Left lung (tissue), 10 donors: ENCODE data around the gene INO80. TPM values are rescaled to one million over a fixed set of nuclear protein-coding genes. Genes with fewer than 3 reads are reported as not detected.
A peak's percentile ranks its signal among the peaks of the same experiment; 100 is the strongest.

ENCODE experiments used
- ATAC-seq: fragments of 200-7000 bp; cut with Tn5 transposase; one replicate; pipeline ENCODE4 v1.9.1; 2020; ENCODE audit warnings: moderate library complexity
- DNase-seq, 4 donors: peaks; one replicate each; pipeline ENCODE4 v3.0.0-alpha.2; 2013 to 2020
- H3K27ac ChIP-seq, 2 donors: fragments of 200-600 bp; sonication (generic) in 1 of 2; one replicate each; pipeline versions ENCODE4 v1.5.0 to v1.8.0; 2020 to 2021
- H3K27me3 ChIP-seq, 2 donors: fragments of 200-600 bp; sonication (generic) in 1 of 2; one replicate each; pipeline versions ENCODE4 v1.5.0 to v1.8.0; 2020 to 2021
- H3K36me3 ChIP-seq, 2 donors: fragments of 200-600 bp; sonication (generic) in 1 of 2; one replicate each; pipeline versions ENCODE4 v1.5.0 to v1.8.0; 2020 to 2021
- H3K4me1 ChIP-seq, 2 donors: fragments of 200-600 bp; one replicate each; pipeline ENCODE4 v1.8.0; 2021
- H3K4me3 ChIP-seq, 2 donors: fragments of 200-600 bp; sonication (generic) in 1 of 2; one replicate each; pipeline versions ENCODE4 v1.5.0 to v1.8.0; 2020 to 2021; ENCODE audit warnings: mild to moderate bottlenecking in 1 of 2
- H3K9me3 ChIP-seq, 2 donors: fragments of 200-600 bp; sonication (generic) in 1 of 2; one replicate each; pipeline versions ENCODE4 v1.5.0 to v1.8.0; 2020 to 2021
- intact Hi-C, 2 donors: fragments of 100-400 bp; cut with DNase I; formaldehyde crosslinking; loops; one replicate each; pipeline versions ENCODE4 v1.11.2 to v1.14.2; 2022
- polyA plus RNA-seq, 6 donors: library from polyadenylated mRNA; unstranded; fragments of 120-200 nt; gene quantifications; one replicate each; pipeline ENCODE4 v1.2.1, GENCODE V29; 2013; ENCODE audit not compliant: insufficient read length in 6 of 6
- total RNA-seq, 2 donors: library from RNA; stranded (reverse); fragmentation: NEBNext Ultra II Directional; extraction: Animal tissue kit (Norgen Biotek cat#: 25700); gene quantifications; one replicate each; pipeline ENCODE4 v1.2.1, GENCODE V29; 2021
- TF ChIP-seq, protein P1 (sequence below), 2 donors: fragments of 200-600 bp; sonication (generic) in 1 of 2; IDR thresholded peaks; one replicate each; pipeline versions ENCODE4 v1.5.0 to v1.8.0; 2021; ENCODE audit warnings: antibody characterized with exemption in 2 of 2
- donor health status: DM: no; HTN: yes; CAD: no.
- donor health status: DM: no; HTN: no; CAD: no.

The INO80 gene
- total and polyA plus RNA-seq, 8 donors: 20.1 to 31.0 (median 26.0) TPM

DNA sequence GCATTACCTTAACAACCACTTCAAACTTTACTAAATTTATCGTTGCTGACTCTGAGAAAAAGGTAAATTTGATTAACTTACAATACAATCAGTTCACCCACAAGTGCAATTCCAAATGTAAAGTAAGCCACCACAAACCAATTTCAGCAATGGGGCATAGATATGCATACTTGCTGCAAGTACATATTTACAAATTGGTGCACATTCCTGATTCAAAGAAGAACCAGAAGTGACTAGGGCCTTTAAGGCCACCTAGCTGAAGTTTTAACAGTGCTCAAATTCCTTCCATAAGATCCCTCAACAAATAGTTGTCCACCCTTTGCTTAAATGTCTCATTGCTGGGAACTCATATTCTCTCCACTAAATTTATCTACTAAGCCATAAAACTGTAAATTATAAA lies 67.2 kb downstream of the INO80 start:
- TF ChIP-seq, protein P1, sequence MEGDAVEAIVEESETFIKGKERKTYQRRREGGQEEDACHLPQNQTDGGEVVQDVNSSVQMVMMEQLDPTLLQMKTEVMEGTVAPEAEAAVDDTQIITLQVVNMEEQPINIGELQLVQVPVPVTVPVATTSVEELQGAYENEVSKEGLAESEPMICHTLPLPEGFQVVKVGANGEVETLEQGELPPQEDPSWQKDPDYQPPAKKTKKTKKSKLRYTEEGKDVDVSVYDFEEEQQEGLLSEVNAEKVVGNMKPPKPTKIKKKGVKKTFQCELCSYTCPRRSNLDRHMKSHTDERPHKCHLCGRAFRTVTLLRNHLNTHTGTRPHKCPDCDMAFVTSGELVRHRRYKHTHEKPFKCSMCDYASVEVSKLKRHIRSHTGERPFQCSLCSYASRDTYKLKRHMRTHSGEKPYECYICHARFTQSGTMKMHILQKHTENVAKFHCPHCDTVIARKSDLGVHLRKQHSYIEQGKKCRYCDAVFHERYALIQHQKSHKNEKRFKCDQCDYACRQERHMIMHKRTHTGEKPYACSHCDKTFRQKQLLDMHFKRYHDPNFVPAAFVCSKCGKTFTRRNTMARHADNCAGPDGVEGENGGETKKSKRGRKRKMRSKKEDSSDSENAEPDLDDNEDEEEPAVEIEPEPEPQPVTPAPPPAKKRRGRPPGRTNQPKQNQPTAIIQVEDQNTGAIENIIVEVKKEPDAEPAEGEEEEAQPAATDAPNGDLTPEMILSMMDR (IDR thresholded peaks at IDR 0.05): no peak
- ATAC-seq (no peak), DNase-seq (no peak)
- intact Hi-C loops: no loop called here
- Histone ChIP-seq H3K36me3 (peaks cover 4 to 98% of the 10 kb centered on the region in 2 donors), H3K27me3 (no peaks in the 10 kb centered on the region), H3K4me3 (no peak overlapping the region), H3K9me3 (no peaks in the 10 kb centered on the region), H3K4me1 (no peaks in the 10 kb centered on the region), H3K27ac (no peak overlapping the region)

DNA sequence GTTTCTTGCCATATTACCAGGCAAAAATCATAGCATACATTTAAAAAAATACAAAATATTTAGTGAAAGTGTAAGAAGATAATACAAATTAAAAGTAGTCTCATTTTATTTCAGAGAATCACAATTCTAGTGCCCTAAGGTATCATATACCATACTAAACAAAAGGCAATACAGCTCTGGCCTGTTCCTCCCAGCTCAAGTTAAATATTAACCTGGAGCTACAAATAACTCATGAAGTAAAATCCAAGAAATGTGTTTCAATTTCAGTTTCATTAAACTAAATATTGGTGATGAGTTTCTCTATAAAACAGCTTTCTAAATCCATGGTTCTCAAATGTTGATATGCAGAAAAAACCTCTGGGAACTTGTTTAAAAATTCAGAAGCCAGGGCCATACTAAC lies 67.7 kb downstream of the INO80 start:
- H3K4me3 ChIP-seq: no peak overlapping the region
- intact Hi-C loops: no loop called here
- H3K27ac ChIP-seq: no peak overlapping the region
- ATAC-seq (peak; percentile 33), DNase-seq (no peak)
- no peaks in the 10 kb centered on the region for H3K27me3 ChIP-seq
- H3K36me3 ChIP-seq: peaks cover 4 to 97% of the 10 kb centered on the region in 2 donors
- TF ChIP-seq, protein P1 (IDR thresholded peaks at IDR 0.05): no peak
- no peaks in the 10 kb centered on the region for H3K4me1 ChIP-seq
- no peaks in the 10 kb centered on the region for H3K9me3 ChIP-seq

- peaks cover 4 to 97% of the 10 kb centered on the region in 2 donors for H3K36me3 ChIP-seq
- no peak for ATAC-seq
Measured at GRCh38 chr15:41047474-41047873, 68.6 kb downstream of the INO80 start.

DNA sequence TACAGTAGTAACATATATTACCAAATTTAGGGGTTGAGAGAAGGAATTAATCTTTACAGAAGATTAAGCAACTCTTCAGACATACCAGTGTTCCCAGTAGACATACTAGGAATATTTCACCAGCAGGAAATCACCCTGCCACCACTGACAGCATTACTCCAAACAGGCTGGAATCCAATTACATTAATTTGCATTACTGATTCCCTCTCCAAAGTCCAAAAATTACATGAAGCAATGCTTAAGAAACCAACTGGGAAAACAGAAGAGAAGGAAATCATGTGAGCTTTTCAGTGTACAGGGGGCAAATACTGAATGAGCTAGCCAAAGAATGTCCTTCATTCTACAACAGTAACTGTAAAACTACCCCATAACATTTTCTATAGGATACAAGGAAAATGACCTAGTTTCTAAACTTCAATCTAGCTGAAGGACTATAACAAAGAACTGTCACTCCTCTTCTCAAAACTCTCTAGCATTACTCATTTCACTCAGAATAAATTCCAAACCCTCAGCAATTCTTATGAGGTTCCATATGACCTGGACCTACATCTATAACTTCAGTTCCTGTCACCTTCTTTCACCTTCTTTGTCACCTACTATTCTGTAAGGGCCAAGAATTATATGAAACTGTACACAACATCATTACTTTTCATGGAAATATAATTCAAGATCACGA lies 72.7 kb downstream of the INO80 start:
- peak; percentile 48 for ATAC-seq
- intact Hi-C loops: no loop called here

More at GRCh38 chr15:41047474-41047873, 68.6 kb downstream of the INO80 start:
- H3K27me3 ChIP-seq: no peaks in the 10 kb centered on the region
- no peak overlapping the region for H3K27ac ChIP-seq
- intact Hi-C loops: no loop called here
- TF ChIP-seq, protein P1 (IDR thresholded peaks at IDR 0.05): no peak
- H3K9me3 ChIP-seq: no peaks in the 10 kb centered on the region
- no peak overlapping the region for H3K4me3 ChIP-seq
- no peaks in the 10 kb centered on the region for H3K4me1 ChIP-seq
- DNase-seq: no peak

GRCh38 chr15:41042851-41043250 lies 73.2 kb downstream of the INO80 start:
- DNase-seq (no peak), ATAC-seq (no peak)
- no peaks in the 10 kb centered on the region for H3K27me3 ChIP-seq
- no peak overlapping the region for H3K4me3 ChIP-seq
- intact Hi-C loops: no loop called here
- no peaks in the 10 kb centered on the region for H3K4me1 ChIP-seq
- TF ChIP-seq, protein P1 (IDR thresholded peaks at IDR 0.05): no peak
- no peaks in the 10 kb centered on the region for H3K9me3 ChIP-seq
- H3K27ac ChIP-seq: no peak overlapping the region
- peaks cover 4 to 91% of the 10 kb centered on the region in 2 donors for H3K36me3 ChIP-seq

More for the DNA sequence above, 72.7 kb downstream of the INO80 start:
- Histone ChIP-seq H3K36me3 (peaks cover 4 to 91% of the 10 kb centered on the region in 2 donors), H3K4me3 (no peak overlapping the region), H3K4me1 (no peaks in the 10 kb centered on the region), H3K27ac (no peak overlapping the region), H3K27me3 (no peaks in the 10 kb centered on the region), H3K9me3 (no peaks in the 10 kb centered on the region)
- no peak for DNase-seq
- TF ChIP-seq, protein P1 (IDR thresholded peaks at IDR 0.05): no peak
